T-helper 2 cell treated with Interferon-gamma antibody and Interleukin-4, amounts not matched to agents 100 ng/mL and 5 ng/mL, for 36 hours (primary cell): ENCODE data around the gene SETD4. TPM values are rescaled to one million over a fixed set of nuclear protein-coding genes. Genes with fewer than 3 reads are reported as not detected.

Source experiments
- total RNA-seq: library from RNA; stranded (reverse); gene quantifications from 2 replicates; pipeline ENCODE4 v1.2.3, GENCODE V29; 2022

Gene SETD4
- total RNA-seq, 1 donor from 2014 or later, result 19.0 TPM

Other genes with a start within 250 kb of the SETD4 start
- gene CBR1, start 9.5 kb upstream of the SETD4 start, total RNA-seq, result 48.7 and 49.7 TPM in 2 replicates
- gene CBR3, start 74.6 kb upstream of the SETD4 start, total RNA-seq, result 24.1 and 25.7 TPM in 2 replicates
- gene DOP1B, start 96.3 kb upstream of the SETD4 start, total RNA-seq, result 22.9 and 25.5 TPM in 2 replicates